SH-SY5Y (cell line): ENCODE measurements around the gene CSTA.

Source experiments
- GATA2 ChIP-seq: IDR thresholded peaks from 2 replicates; pipeline ENCODE4 v1.6.1; 2011; ENCODE audit warnings: mild to moderate bottlenecking, low read depth, low read length
- GATA3 ChIP-seq: IDR thresholded peaks from 2 replicates; pipeline ENCODE4 v1.6.1; 2011; ENCODE audit warnings: low read depth, mild to moderate bottlenecking, low read length, moderate library complexity

The CSTA gene

GRCh38 chr3:122387709-122388108 lies 62.7 kb downstream of the CSTA start:
- TF ChIP-seq GATA3 (no peak), GATA2 (no peak)

DNA sequence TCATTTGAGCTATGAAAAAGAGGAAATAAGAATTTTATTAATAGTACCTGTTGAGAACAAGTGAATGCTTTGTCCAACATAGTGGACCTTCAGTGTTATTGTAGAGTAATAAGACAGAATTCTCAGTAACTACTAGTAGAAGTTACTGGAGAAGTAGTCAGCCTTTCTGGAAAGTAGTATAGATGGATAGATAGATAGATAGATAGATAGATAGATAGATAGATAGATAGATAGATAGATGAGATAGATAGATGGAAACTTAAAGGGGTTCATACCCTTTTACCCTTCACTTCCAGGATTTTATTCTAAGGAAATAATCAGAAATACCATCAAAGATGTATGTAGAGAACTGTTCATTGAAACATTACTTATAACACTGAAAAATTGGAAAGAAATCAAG lies 64.1 kb downstream of the CSTA start:
- TF ChIP-seq GATA3 (no peak), GATA2 (no peak)

DNA sequence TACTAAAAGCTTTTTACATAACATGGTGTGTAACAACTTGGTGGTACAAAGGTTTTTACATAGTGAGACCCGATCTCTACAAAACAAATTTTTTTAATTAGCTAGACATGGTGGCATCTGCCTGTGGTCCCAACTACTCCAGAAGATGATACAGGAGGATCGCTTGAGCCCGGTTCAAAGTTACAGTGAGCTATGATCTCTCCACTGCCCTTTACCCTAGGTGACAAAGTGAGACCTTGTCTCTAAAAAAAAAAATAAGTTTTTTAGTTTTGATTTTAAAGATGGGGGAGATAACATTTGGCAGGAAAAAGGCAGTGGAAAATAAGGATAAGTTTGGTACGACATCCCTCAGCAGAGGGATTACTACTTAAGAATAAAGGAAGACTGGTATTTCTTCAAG lies 64.8 kb downstream of the CSTA start:
- TF ChIP-seq GATA3: no peak
- no peak for TF ChIP-seq GATA2

DNA sequence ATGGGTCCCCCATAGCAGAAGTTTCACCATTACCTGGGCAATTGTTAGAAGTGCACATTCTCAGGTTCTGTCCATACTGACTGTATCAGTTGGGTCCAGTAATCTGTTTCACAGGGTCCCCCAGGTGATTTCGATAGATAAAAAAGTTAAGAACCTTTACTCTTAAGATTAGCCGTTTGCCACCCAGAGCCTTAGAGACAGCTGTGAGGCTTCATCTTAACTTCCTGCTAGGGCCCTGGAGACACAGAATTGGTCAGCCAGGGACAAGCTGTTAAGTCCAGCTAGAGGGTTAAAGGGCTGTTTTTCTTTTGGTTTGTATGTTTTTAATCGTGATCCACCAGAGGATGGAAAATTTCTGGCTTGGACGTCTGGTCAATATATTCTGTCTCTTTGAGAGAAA lies 65.6 kb downstream of the CSTA start:
- TF ChIP-seq GATA2 (no peak), GATA3 (no peak)
